ENCODE data around the gene SUSD4. TPM values are rescaled to one million over a fixed set of nuclear protein-coding genes. Genes with fewer than 3 reads are reported as not detected.

The SUSD4 gene
- total RNA-seq, 4 donors from 2014 or later = 1.1 to 3.3 (median 1.8) TPM

DNA sequence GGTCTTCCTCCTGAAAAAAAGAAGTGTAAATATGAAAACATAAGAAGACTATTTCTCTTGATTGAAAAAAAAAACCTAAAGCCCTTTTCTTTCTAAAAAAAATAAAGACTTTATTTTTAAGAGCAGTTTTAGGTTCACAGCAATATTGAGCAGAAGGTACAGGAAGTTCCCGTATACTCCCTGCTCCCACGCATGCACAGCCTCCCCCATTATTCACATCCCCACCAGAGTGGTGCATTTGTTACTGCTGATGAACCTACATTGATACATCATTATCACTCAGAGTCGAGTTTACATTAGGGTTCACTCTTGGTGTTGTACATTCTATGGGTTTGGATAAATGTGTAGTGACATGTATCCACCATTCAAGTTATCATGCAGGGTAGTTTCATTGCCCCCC is 128.9 kb downstream of the SUSD4 start:
- WGBS = 86% methylated on average over 3 of the region's 3 CpGs

DNA sequence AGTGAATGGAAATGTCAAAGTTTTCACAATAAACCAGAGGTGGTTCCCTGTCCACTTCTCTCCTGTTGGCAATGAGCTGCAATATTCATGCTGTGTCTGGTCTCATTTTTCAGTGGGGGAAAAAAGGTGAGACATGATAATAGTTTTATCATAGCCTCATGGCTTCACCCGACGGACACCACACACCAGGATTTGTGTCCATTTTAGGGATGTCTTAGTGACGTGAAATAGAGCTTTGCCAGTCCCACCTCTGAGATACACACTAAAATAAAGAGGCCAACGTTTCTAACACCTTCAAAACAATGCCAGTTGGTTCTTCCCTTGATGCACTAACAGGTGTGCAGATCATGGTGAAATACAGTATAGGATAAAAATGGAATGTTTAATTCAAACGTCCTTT is 129.4 kb downstream of the SUSD4 start:
- no peak for DNase-seq (ENCODE audit: extremely low spot score)
- no peaks in the 10 kb centered on the region for H3K27me3 ChIP-seq
- no peaks in the 10 kb centered on the region for H3K36me3 ChIP-seq
- peaks cover 17 to 27% (median 20%) of the 10 kb centered on the region in 4 donors for H3K4me1 ChIP-seq
- 80% methylated on average over 5 of the region's 5 CpGs for WGBS
- H3K4me3 ChIP-seq = no peak overlapping the region
- intact Hi-C loops (cut with DNase I) = loop anchor here (5.0 kb wide), 1 partner anchor 97 kb away; no protein-coding TSS in a partner anchor
- TF ChIP-seq POLR2AphosphoS5 (IDR thresholded peaks at IDR 0.05) (no peak), EP300 (IDR thresholded peaks at IDR 0.05) (no peak), POLR2A (IDR thresholded peaks at IDR 0.05; ENCODE audit: low read depth) (no peak)
- TF ChIP-seq, protein P1, sequence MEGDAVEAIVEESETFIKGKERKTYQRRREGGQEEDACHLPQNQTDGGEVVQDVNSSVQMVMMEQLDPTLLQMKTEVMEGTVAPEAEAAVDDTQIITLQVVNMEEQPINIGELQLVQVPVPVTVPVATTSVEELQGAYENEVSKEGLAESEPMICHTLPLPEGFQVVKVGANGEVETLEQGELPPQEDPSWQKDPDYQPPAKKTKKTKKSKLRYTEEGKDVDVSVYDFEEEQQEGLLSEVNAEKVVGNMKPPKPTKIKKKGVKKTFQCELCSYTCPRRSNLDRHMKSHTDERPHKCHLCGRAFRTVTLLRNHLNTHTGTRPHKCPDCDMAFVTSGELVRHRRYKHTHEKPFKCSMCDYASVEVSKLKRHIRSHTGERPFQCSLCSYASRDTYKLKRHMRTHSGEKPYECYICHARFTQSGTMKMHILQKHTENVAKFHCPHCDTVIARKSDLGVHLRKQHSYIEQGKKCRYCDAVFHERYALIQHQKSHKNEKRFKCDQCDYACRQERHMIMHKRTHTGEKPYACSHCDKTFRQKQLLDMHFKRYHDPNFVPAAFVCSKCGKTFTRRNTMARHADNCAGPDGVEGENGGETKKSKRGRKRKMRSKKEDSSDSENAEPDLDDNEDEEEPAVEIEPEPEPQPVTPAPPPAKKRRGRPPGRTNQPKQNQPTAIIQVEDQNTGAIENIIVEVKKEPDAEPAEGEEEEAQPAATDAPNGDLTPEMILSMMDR (IDR thresholded peaks at IDR 0.05) = no peak
- H3K27ac ChIP-seq (replicated peaks in 1 of 4) = peak overlapping the region in 3 of 4 donors; percentile 54 to 67 (median 62)
- H3K9me3 ChIP-seq = peaks cover 0 to 16% (median 8%) of the 10 kb centered on the region in 4 donors

More for the DNA sequence above, 128.9 kb downstream of the SUSD4 start:
- H3K36me3 ChIP-seq = no peaks in the 10 kb centered on the region
- no peak for DNase-seq (ENCODE audit: extremely low spot score)
- TF ChIP-seq EP300 (IDR thresholded peaks at IDR 0.05) (no peak), POLR2A (IDR thresholded peaks at IDR 0.05; ENCODE audit: low read depth) (no peak), POLR2AphosphoS5 (IDR thresholded peaks at IDR 0.05) (no peak)
- TF ChIP-seq, protein P1 (IDR thresholded peaks at IDR 0.05) = no peak
- H3K9me3 ChIP-seq = peaks cover 0 to 16% (median 8%) of the 10 kb centered on the region in 4 donors
- peaks cover 17 to 23% (median 20%) of the 10 kb centered on the region in 4 donors for H3K4me1 ChIP-seq
- H3K4me3 ChIP-seq = no peak overlapping the region
- intact Hi-C loops (cut with DNase I) = no loop called here
- H3K27me3 ChIP-seq = no peaks in the 10 kb centered on the region
- no peak overlapping the region for H3K27ac ChIP-seq (replicated peaks in 1 of 4)

DNA sequence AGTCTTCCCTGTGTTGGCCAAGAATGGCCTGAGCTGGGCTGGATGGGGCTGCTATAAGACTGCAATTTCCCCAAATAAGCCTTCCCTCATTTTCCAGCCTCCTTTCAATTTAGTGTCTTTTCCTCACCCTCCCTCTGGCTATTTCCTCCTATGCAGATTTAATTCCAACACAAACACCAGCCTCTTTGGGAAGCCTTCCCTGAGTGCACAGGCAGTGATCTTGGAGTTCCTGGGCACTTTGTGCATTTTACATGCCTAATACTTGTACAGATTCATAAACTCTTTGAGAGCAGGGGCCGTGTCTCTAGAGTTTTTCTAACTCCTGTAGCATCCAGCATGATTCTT is 129.8 kb downstream of the SUSD4 start:
- Histone ChIP-seq H3K9me3 (peaks cover 0 to 16% (median 8%) of the 10 kb centered on the region in 4 donors), H3K36me3 (no peaks in the 10 kb centered on the region), H3K27ac (replicated peaks in 1 of 4) (peak overlapping the region; percentile 54 to 67 (median 62)), H3K4me3 (no peak overlapping the region), H3K27me3 (no peaks in the 10 kb centered on the region), H3K4me1 (peaks cover 17 to 27% (median 20%) of the 10 kb centered on the region in 4 donors)
- no peak for TF ChIP-seq POLR2A (IDR thresholded peaks at IDR 0.05; ENCODE audit: low read depth)
- TF ChIP-seq, protein P1 (IDR thresholded peaks at IDR 0.05) = no peak
- TF ChIP-seq EP300 (IDR thresholded peaks at IDR 0.05) = no peak
- no peak for TF ChIP-seq POLR2AphosphoS5 (IDR thresholded peaks at IDR 0.05)
- intact Hi-C loops (cut with DNase I) = loop anchor here (5.0 kb wide), 1 partner anchor 97 kb away; no protein-coding TSS in a partner anchor
- no peak for DNase-seq (ENCODE audit: extremely low spot score)
- 43% methylated on average over 1 of the region's 1 CpG for WGBS

DNA sequence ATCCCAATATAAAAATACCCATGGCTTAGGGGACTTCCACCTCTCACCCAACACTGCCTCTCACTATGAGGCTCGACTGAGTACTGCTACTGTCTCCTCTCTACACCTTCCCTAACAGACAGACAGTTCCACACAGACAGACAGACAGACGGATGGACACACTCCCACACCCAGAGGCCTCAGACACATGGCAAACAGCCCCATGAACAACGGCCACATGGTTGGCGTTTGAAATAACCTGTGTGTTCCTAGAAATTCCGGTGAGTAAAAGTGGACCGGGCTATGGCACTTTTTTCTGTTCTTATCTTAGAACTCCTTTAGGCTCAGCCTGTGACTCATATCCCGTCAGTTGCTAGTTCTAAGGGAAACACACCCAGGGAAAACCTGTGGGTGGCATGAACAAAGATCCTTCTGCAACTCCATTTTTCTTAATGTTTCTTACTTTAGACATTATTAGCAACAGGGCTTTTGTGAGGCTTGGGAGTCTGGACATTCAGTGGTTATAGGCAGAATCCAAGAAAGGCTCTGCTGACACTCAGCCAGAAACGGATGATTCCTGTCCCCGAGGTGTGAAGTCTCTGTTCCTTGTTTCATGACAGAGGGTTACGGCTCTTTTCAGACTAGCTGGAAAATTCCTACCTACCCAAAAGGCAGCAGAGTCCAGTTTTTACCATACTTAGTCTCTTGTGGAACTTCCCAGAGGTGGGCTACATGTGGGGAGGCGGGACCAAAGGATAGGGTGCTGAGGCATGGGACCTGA is 130.4 kb downstream of the SUSD4 start:
- intact Hi-C loops (cut with DNase I) = loop anchor here (5.0 kb wide), 1 partner anchor 96 kb away; no protein-coding TSS in a partner anchor
- DNase-seq (ENCODE audit: extremely low spot score) = no peak
- Histone ChIP-seq H3K9me3 (peaks cover 0 to 16% (median 8%) of the 10 kb centered on the region in 4 donors), H3K36me3 (no peaks in the 10 kb centered on the region), H3K27me3 (no peaks in the 10 kb centered on the region), H3K27ac (replicated peaks in 1 of 4) (peak overlapping the region; percentile 54 to 67 (median 62)), H3K4me1 (peaks cover 17 to 27% (median 20%) of the 10 kb centered on the region in 4 donors), H3K4me3 (peak overlapping the region in 1 of 4 donors; percentile 4)
- TF ChIP-seq EP300 (IDR thresholded peaks at IDR 0.05) (no peak), POLR2AphosphoS5 (IDR thresholded peaks at IDR 0.05) (no peak), POLR2A (IDR thresholded peaks at IDR 0.05; ENCODE audit: low read depth) (no peak)
- TF ChIP-seq, protein P1 (IDR thresholded peaks at IDR 0.05) = no peak
- 36% methylated on average over 11 of the region's 11 CpGs for WGBS
